KMS-11 (cell line): ENCODE measurements around the gene ZMYND19.

ENCODE experiments used
- H2AFZ ChIP-seq: fragments of 200-600 bp; sonication (generic); 2 replicates; pipeline ENCODE4 v1.6.1; 2016; ENCODE audit warnings: antibody characterized with exemption, mixed run types, low read depth
- H3K27ac ChIP-seq: fragments of 200-600 bp; sonication (generic); 2 replicates; pipeline ENCODE4 v1.6.1; 2016; ENCODE audit warnings: mild to moderate bottlenecking, mixed run types
- H3K27me3 ChIP-seq: fragments of 200-600 bp; sonication (generic); 2 replicates; pipeline ENCODE4 v1.6.1; 2017; ENCODE audit warnings: mild to moderate bottlenecking, low read depth, mixed run types, moderate library complexity; ENCODE audit not compliant: insufficient read depth
- H3K36me3 ChIP-seq: fragments of 200-600 bp; sonication (generic); 2 replicates; pipeline ENCODE4 v1.6.1; 2017; ENCODE audit warnings: mild to moderate bottlenecking, mixed run types; ENCODE audit not compliant: insufficient read depth
- H3K4me1 ChIP-seq: fragments of 200-600 bp; sonication (generic); 2 replicates; pipeline ENCODE4 v1.6.1; 2016; ENCODE audit warnings: mild to moderate bottlenecking, low read depth, mixed run types; ENCODE audit not compliant: poor library complexity, severe bottlenecking
- H3K4me2 ChIP-seq: fragments of 200-600 bp; sonication (generic); 2 replicates; pipeline ENCODE4 v1.7.0; 2016; ENCODE audit warnings: mild to moderate bottlenecking, mixed run types
- H3K4me3 ChIP-seq: fragments of 200-600 bp; sonication (generic); IDR thresholded peaks from 2 replicates; pipeline ENCODE4 v1.6.1; 2017; ENCODE audit warnings: low read depth, low read length, mixed read lengths; ENCODE audit not compliant: insufficient read depth
- H3K79me2 ChIP-seq: fragments of 200-600 bp; sonication (generic); 2 replicates; pipeline ENCODE4 v1.6.1; 2016; ENCODE audit warnings: low read depth, mixed run types; ENCODE audit not compliant: insufficient read depth
- H3K9ac ChIP-seq: fragments of 200-600 bp; sonication (generic); 2 replicates; pipeline ENCODE4 v1.6.1; 2016; ENCODE audit warnings: mild to moderate bottlenecking, mixed run types
- H4K20me1 ChIP-seq: fragments of 200-600 bp; sonication (generic); 2 replicates; pipeline ENCODE4 v1.6.1; 2016; ENCODE audit warnings: mild to moderate bottlenecking, mixed run types; ENCODE audit not compliant: insufficient read depth
- TF ChIP-seq, protein P1 (sequence below): fragments of 200-600 bp; sonication (generic); conservative IDR thresholded peaks from 2 replicates; pipeline ENCODE4 v1.6.1; 2017; ENCODE audit warnings: low read depth, mild to moderate bottlenecking, antibody characterized with exemption, low read length, moderate library complexity, mixed read lengths

The ZMYND19 gene

GRCh38 chr9:137615387-137615871, 25.1 kb upstream of the ZMYND19 start:
- Histone ChIP-seq H3K36me3 (no peaks in the 10 kb centered on the region; the same call in 1 of the 2 replicates), H3K4me1 (peaks cover 22% of the 10 kb centered on the region), H3K4me2 (no peak overlapping the region), H3K4me3 (no peak overlapping the region), H2AFZ (no peak overlapping the region), H3K9ac (no peak overlapping the region), H3K79me2 (peaks cover 27% of the 10 kb centered on the region), H3K27me3 (no peaks in the 10 kb centered on the region), H3K27ac (no peak overlapping the region), H4K20me1 (no peaks in the 10 kb centered on the region)
- TF ChIP-seq, protein P1, sequence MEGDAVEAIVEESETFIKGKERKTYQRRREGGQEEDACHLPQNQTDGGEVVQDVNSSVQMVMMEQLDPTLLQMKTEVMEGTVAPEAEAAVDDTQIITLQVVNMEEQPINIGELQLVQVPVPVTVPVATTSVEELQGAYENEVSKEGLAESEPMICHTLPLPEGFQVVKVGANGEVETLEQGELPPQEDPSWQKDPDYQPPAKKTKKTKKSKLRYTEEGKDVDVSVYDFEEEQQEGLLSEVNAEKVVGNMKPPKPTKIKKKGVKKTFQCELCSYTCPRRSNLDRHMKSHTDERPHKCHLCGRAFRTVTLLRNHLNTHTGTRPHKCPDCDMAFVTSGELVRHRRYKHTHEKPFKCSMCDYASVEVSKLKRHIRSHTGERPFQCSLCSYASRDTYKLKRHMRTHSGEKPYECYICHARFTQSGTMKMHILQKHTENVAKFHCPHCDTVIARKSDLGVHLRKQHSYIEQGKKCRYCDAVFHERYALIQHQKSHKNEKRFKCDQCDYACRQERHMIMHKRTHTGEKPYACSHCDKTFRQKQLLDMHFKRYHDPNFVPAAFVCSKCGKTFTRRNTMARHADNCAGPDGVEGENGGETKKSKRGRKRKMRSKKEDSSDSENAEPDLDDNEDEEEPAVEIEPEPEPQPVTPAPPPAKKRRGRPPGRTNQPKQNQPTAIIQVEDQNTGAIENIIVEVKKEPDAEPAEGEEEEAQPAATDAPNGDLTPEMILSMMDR, result no peak

DNA sequence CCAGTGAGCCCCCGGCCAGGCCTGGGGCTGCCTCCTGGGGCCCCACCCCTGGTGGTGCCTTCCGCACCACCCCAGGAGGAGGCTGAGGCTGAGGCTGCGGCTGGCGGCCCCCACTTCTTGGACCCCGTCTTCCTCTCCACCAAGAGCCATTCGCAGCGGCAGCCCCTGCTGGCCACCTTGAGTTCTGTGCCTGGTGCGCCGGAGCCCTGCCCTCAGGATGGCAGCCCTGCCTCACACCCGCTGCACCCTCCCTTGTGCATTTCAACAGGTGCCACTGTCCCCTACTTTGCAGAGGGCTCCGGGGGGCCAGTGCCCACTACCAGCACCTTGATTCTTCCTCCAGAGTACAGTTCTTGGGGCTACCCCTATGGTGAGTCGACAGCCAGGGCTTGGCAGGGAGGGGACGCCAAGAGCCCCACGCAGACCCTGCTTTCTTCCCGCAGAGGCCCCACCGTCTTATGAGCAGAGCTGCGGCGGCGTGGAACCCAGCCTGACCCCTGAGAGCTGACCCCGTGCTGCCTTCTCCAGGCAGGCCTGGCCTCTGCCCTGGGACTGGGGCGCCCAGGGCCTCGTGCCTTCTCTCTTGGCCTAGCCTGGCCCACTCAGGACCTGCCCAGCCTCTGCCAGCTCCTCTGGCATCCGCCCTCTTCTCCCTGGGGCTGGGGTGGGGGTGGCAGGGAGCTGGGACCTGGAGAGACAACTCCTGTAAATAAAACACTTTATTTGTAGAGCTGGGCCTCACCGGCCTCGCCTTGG, 24.5 kb upstream of the ZMYND19 start:
- no peaks in the 10 kb centered on the region for H4K20me1 ChIP-seq

GRCh38 chr9:137613738-137614523, 23.6 kb upstream of the ZMYND19 start:
- no peaks in the 10 kb centered on the region for H3K27me3 ChIP-seq
- H3K9ac ChIP-seq, result no peak overlapping the region
- no peak overlapping the region for H3K4me3 ChIP-seq
- peaks cover 16% of the 10 kb centered on the region for H3K79me2 ChIP-seq
- TF ChIP-seq, protein P1, result no peak
- H3K4me2 ChIP-seq, result no peak overlapping the region
- peaks cover 14% of the 10 kb centered on the region for H3K4me1 ChIP-seq
- H2AFZ ChIP-seq, result no peak overlapping the region
- no peaks in the 10 kb centered on the region for H4K20me1 ChIP-seq
- H3K36me3 ChIP-seq, result no peaks in the 10 kb centered on the region; the same call in 1 of the 2 replicates
- H3K27ac ChIP-seq, result no peak overlapping the region

More for the DNA sequence above, 24.5 kb upstream of the ZMYND19 start:
- Histone ChIP-seq H3K79me2 (peaks cover 22% of the 10 kb centered on the region), H3K4me2 (no peak overlapping the region), H3K36me3 (no peaks in the 10 kb centered on the region; the same call in 1 of the 2 replicates), H3K9ac (no peak overlapping the region), H3K4me1 (peaks cover 16% of the 10 kb centered on the region), H3K27me3 (no peaks in the 10 kb centered on the region), H2AFZ (no peak overlapping the region), H3K4me3 (no peak overlapping the region), H3K27ac (no peak overlapping the region)
- TF ChIP-seq, protein P1, result no peak

- Histone ChIP-seq H4K20me1 (no peaks in the 10 kb centered on the region), H2AFZ (no peak overlapping the region), H3K79me2 (peaks cover 14% of the 10 kb centered on the region), H3K9ac (no peak overlapping the region), H3K27ac (no peak overlapping the region), H3K4me1 (peaks cover 14% of the 10 kb centered on the region), H3K4me3 (no peak overlapping the region), H3K4me2 (no peak overlapping the region), H3K36me3 (no peaks in the 10 kb centered on the region; the same call in 1 of the 2 replicates), H3K27me3 (no peaks in the 10 kb centered on the region)
- TF ChIP-seq, protein P1, result no peak
Measured at GRCh38 chr9:137613259-137613658, 22.9 kb upstream of the ZMYND19 start.
